Colon (tissue), 2 donors: ENCODE results near the gene TMEM44.

Experiments
- FAIRE-seq: peaks from 2 replicates; lab custom pipeline; 2012; peaks lifted over from hg19 to GRCh38; lab: Jason Lieb, UNC
- donor health status: control.
- donor health status: control.

The TMEM44 gene

GRCh38 chr3:194577986-194578905, 55.0 kb downstream of the TMEM44 start:
- no peak for FAIRE-seq

GRCh38 chr3:194575484-194576210, 57.6 kb downstream of the TMEM44 start:
- FAIRE-seq: no peak

GRCh38 chr3:194574639-194575483, 58.4 kb downstream of the TMEM44 start:
- no peak for FAIRE-seq

GRCh38 chr3:194573680-194574437, 59.4 kb downstream of the TMEM44 start:
- FAIRE-seq: no peak

- FAIRE-seq: no peak
Observed at GRCh38 chr3:194572944-194573491, 60.2 kb downstream of the TMEM44 start.

- FAIRE-seq: no peak
Observed at GRCh38 chr3:194572143-194572789, 61.0 kb downstream of the TMEM44 start.

- FAIRE-seq: no peak
Observed at GRCh38 chr3:194571491-194572142, 61.6 kb downstream of the TMEM44 start.

- FAIRE-seq: no peak
Observed at GRCh38 chr3:194570898-194571297, 62.3 kb downstream of the TMEM44 start.

- no peak for FAIRE-seq
Observed at GRCh38 chr3:194570235-194570634, 63.0 kb downstream of the TMEM44 start.

- FAIRE-seq: no peak
Observed at GRCh38 chr3:194569252-194569651, 64.0 kb downstream of the TMEM44 start.

GRCh38 chr3:194565597-194566190, 67.5 kb downstream of the TMEM44 start:
- FAIRE-seq: no peak

GRCh38 chr3:194562986-194563385, 70.2 kb downstream of the TMEM44 start:
- FAIRE-seq: no peak

- FAIRE-seq: no peak
Observed at GRCh38 chr3:194561306-194561974, 71.8 kb downstream of the TMEM44 start.

- FAIRE-seq: no peak
Observed at GRCh38 chr3:194560047-194560446, 73.2 kb downstream of the TMEM44 start.

- no peak for FAIRE-seq
Observed at GRCh38 chr3:194559530-194559929, 73.7 kb downstream of the TMEM44 start.

GRCh38 chr3:194556086-194557056, 76.8 kb downstream of the TMEM44 start:
- no peak for FAIRE-seq

GRCh38 chr3:194555175-194556062, 77.8 kb downstream of the TMEM44 start:
- FAIRE-seq: no peak
